Activated gamma-delta T cell treated with Interleukin-2 at 50 U/mL for 16 hours (primary cell): ENCODE measurements around the gene RPRD1A.
"Not testable (repeated sequence)": the region's sequence is repeated elsewhere in the genome, so short reads cannot be mapped to it uniquely, and the experiment has no call there.

Experiments used
- DNase-seq: peaks from one replicate; pipeline ENCODE4 v3.0.0-alpha.2; 2020

Gene RPRD1A

DNA sequence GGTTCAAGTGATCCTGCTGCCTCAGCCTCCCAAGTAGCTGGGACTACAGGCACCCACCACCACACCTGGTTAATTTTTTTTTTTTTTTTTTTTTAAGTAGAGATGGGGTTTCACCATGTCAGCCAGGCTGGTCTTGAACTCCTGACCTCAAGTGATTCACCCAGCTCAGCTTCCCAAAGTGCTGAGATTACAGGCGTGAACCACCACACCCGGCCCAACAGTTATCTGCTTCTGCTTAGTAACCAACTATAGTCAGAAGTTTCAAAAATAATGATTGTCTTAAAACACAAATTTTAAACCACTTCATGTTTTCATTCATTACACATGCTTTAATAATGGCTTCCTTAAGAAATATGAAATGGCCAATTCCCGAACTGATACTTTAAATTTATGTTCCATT is 43.1 kb downstream of the RPRD1A start:
- not testable (repeated sequence) for DNase-seq

DNA sequence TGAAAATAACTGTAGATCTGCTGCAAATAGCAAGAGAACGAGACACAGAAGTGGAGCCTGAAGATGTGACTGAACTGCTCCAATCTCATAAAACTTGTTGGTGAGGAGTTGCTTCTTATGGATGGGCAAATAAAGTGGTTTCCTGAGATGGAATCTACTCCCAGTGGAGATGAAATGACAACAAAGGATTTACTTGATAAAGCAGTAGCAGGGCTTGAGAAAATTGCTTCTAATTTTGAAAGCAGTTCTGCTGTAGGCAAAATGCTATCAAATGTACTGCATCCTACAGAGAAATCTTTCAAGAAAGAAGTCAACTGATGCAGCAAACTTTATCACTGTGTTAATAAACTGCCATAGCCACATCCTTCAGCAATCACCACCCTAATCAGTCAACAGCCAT is 44.0 kb downstream of the RPRD1A start:
- DNase-seq: no peak

- no peak for DNase-seq
These were observed 47.1 kb downstream of the RPRD1A start for GRCh38 chr18:36020174-36020711.

GRCh38 chr18:36017232-36017631 is 50.1 kb downstream of the RPRD1A start:
- DNase-seq: no peak

DNA sequence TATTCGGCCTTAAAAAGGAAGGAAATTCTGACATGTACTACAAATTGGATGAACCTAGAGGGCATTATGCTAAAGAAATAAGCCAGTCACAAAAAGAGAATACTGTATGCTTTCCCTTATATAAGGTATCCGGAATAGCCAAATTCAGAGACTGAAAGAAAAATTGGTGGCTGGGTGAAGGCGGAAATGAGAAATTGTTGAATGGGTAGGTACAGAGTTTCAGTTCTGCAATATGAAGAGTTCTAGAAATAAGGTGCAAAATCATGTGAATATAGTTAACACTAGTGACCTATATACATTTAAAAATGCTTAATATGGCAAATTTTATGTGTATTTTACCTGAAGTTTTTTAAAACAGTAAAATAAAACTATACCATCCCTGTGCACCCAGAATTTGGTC is 51.7 kb downstream of the RPRD1A start:
- no peak for DNase-seq

DNA sequence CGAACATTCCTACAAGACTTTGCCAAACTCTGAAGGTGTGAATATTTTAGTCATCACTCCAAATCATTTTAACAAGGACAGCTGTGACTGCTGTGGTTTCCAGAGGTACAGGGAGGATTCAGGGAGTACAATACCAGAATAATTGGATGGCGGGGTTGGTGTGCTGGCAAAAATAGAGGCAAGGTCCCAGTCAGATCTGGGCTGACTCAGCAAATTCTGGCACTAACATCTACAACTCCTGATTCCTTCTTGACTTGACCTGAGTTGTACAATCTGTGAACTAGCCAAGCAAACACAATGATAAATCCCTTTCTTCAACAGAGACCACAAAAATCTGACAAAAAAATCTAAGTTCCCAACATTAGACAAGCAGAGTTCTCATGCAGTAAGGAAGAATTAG is 54.5 kb downstream of the RPRD1A start:
- no peak for DNase-seq

DNA sequence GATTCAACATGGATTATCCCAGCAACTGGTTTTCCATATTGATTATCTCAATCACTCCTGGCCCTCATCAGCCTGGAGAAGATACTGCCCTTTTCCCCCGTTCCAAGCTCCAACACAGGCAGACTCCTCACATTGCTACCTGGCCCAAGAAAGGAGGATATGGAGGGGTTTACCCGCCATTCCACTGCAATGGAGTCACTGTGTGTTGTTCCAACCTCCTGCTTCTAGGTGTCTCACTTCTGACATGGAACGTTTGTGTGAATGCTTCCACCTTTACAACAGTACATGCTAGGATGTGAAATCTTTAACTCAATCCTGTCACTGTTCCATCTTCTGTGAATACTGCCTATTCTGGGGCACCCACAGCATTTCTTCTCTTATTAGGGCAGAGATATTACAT is 58.1 kb downstream of the RPRD1A start:
- DNase-seq: no peak

DNA sequence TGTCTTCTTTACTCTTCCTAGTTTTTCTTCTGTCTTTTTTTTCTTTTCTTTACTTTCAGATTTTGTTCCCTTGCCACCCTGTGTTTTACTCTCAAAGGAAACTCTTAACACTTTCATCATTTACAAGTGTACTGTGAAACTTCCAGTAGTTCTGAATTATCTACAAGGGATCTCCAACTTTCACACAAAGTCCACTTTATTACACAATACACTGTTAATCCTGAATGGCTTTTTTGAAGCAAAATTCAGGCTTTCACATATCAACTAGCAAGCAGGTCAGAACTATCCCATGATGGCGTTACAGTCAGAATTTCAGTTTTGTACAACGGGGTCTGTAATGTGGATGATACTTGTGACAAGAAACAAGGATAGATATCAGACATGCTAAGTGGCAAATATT is 60.4 kb downstream of the RPRD1A start:
- no peak for DNase-seq

GRCh38 chr18:35999925-36000324 is 67.4 kb downstream of the RPRD1A start:
- no peak for DNase-seq

- no peak for DNase-seq
These were observed 68.4 kb downstream of the RPRD1A start for GRCh38 chr18:35998967-35999366.

DNA sequence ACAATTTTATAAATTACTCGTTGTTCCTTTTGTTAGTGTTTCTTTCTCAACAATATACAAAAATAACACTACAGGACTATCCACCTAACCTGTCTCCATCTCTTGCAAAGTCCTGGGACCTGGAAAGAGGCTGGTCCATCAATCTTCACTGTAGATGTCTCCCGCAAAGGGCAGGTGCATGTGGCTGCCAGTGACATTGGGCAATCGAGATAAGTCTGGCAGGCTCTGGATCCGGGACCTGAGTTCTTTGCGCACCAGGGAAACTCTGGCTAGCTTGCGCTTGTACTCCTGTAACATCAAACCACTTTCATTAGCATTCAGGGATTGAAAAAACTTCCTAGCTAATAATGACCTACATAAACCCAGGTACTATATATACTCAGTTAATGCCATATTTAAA is 74.3 kb downstream of the RPRD1A start:
- DNase-seq: no peak

GRCh38 chr18:35991696-35992095 is 75.7 kb downstream of the RPRD1A start:
- DNase-seq: no peak

GRCh38 chr18:35983818-35984217 is 83.5 kb downstream of the RPRD1A start:
- no peak for DNase-seq

- DNase-seq: no peak
These were observed 84.2 kb downstream of the RPRD1A start for GRCh38 chr18:35983147-35983546.

GRCh38 chr18:35982409-35983114 is 84.8 kb downstream of the RPRD1A start:
- DNase-seq: no peak

GRCh38 chr18:35979112-35979511 is 88.2 kb downstream of the RPRD1A start:
- DNase-seq: no peak

- DNase-seq: no peak
These were observed 93.2 kb downstream of the RPRD1A start for GRCh38 chr18:35974181-35974580.

GRCh38 chr18:35973650-35974049 is 93.7 kb downstream of the RPRD1A start:
- no peak for DNase-seq

- peak; percentile 90 for DNase-seq
These were observed 95.0 kb downstream of the RPRD1A start, which contains the start of gene RMP24 for GRCh38 chr18:35972197-35973000. TSS of gene RMP24 (plus strand) at chr18:35972679.

DNA sequence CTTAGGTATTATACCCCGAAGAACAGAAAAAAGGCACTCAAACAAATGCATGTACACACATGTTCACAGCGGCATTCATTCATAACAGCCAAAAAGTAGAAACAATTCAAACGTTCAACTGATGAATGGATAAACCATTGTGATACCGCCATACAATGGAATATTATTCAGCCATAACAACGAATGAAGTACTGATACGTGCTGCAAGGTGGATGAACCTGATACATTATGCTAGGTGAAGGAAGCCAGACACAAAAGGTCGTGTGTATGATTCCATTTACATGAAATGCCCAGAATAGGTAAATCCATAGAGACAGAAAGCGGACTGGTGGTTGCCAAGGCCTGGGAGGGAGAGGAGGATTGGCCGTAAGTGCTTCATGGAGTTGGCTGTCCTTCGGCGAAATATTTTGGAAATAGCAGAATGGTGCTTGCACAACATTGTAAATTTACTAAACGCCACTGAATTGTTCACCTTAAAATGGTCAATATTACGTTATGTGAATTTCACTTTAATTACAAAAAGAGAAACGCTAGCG is 95.6 kb downstream of the RPRD1A start:
- no peak for DNase-seq

DNA sequence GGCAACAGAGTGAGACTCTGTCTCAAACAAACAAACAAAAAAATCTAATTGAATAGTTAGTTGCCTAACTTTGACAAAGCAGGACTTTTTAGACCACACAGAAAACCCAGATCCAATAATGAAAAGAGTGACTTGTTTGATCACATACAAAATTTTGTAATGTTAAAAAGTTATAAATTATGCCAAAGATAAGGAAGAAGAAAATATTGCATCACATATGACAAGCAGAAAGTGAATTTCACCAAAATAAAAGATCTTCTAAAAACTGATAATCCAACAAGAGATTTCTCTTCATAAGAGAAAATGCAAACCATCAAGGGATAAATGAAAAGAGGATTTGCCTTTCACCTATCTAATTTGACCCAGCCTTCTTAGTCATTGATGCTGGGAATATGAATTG is 97.7 kb downstream of the RPRD1A start:
- DNase-seq: no peak

DNA sequence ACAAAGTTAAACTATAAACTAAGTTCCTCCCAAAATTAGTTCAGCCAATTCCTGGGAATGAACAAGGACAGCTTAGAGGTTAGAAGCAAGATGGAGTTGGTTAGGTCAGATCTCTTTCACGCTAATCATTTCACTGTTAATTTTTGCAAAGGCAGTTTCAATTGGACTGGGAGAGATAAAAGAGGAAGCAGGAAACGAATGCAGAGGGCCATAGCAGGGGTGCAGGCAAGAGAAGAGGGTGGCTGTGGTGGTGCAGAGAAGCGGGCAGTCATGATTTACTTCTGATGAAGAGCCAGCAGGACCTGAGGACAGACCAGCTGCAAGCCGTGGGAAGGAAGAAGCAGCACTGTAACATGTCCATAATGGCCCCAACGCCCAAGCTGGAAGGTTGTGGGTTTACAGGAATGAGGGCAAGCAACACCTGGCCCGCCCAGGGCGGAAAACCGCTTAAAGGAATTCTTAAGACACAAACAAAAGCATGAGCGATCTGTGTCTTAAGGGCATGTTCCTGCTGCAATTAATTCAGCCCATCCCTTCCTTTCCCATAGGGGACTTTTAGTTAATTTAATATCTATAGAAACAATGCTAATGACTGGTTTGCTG is 99.0 kb downstream of the RPRD1A start:
- DNase-seq: no peak

DNA sequence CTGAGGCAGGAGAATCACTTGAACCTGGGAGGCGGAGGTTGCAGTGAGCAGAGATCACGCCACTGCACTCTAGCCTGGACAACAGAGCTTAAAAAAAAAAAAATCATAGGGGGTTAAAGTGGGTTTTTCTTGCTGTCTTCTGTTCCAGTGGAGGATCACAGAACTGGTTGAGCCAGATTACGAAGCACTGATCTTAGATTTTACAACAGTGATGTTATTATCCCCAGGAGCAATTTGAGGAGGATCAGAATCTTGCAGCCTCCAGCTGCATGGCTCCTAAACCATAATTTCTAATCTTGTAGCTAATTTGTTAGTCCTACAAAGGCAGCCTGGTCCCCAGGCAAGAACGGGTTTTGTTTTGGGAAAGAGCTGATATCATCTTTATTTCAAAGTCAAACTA is 99.5 kb downstream of the RPRD1A start:
- not testable (repeated sequence) for DNase-seq
